Measurements from ENCODE around the gene SCGB1C1. TPM values are rescaled to one million over a fixed set of nuclear protein-coding genes. Genes with fewer than 3 reads are reported as not detected.

SCGB1C1 gene
- total RNA-seq, 1 experiment from 2014 or later: not detected

- Histone ChIP-seq H3K36me3 (peaks cover 86% of the 10 kb centered on the region), H3K4me3 (peak overlapping the region; percentile 87), H3K27ac (peak overlapping the region; percentile 90), H3K9me3 (replicated peaks) (no peaks in the 10 kb centered on the region), H3K27me3 (replicated peaks) (no peaks in the 10 kb centered on the region), H3K4me1 (replicated peaks) (peaks cover 32% of the 10 kb centered on the region)
- peak; percentile 76 to 78 for DNase-seq (ENCODE audit: low read depth in 1 of 2, low spot score in 2 of 2)
Observed at GRCh38 chr11:208181-208916, 15.5 kb downstream of the SCGB1C1 start.

DNA sequence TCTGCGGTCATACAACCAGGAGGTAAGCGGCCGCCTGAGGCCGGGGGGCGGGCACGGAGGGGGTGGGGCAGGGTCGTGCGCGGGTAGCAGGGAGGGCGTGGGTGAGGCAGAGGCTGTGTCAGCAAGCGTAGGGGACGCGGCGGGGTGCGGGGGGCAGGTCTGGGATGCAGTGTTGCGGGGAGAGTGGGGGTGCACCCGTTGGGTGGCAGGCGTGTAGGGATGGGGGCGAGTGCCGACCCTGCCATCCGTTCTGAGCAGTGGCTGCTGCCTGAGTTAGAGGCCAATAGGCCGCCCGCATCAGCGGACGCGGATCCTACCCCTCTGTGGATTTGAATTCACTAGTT lies 16.0 kb downstream of the SCGB1C1 start:
- Histone ChIP-seq H3K4me3 (peak overlapping the region; percentile 87), H3K27me3 (replicated peaks) (no peaks in the 10 kb centered on the region), H3K36me3 (peaks cover 86% of the 10 kb centered on the region), H3K4me1 (replicated peaks) (peaks cover 32% of the 10 kb centered on the region), H3K27ac (peak overlapping the region; percentile 90), H3K9me3 (replicated peaks) (no peaks in the 10 kb centered on the region)
- DNase-seq (ENCODE audit: low read depth in 1 of 2, low spot score in 2 of 2): no peak

DNA sequence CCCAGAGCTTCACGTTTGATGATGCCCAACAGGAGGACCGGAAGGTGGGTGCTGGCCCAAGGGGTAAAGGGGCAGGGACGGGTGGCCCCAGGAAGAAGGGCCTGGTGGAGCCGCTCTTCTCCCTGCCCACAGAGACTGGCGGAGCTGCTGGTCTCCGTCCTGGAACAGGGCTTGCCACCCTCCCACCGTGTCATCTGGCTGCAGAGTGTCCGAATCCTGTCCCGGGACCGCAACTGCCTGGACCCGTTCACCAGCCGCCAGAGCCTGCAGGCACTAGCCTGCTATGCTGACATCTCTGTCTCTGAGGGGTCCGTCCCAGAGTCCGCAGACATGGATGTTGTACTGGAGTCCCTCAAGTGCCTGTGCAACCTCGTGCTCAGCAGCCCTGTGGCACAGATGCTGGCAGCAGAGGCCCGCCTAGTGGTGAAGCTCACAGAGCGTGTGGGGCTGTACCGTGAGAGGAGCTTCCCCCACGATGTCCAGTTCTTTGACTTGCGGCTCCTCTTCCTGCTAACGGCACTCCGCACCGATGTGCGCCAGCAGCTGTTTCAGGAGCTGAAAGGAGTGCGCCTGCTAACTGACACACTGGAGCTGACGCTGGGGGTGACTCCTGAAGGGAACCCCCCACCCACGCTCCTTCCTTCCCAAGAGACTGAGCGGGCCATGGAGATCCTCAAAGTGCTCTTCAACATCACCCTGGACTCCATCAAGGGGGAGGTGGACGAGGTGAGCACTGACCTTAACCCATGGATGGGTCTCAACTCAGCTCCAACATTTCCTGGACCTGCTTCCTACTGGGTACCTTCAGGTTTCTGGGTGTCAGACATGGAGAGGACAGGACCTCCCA lies 16.6 kb downstream of the SCGB1C1 start:
- DNase-seq (ENCODE audit: low read depth in 1 of 2, low spot score in 2 of 2): peak in 1 of 2 experiments; percentile 35
- peaks cover 86% of the 10 kb centered on the region for H3K36me3 ChIP-seq
- H3K27ac ChIP-seq: peak overlapping the region; percentile 90

DNA sequence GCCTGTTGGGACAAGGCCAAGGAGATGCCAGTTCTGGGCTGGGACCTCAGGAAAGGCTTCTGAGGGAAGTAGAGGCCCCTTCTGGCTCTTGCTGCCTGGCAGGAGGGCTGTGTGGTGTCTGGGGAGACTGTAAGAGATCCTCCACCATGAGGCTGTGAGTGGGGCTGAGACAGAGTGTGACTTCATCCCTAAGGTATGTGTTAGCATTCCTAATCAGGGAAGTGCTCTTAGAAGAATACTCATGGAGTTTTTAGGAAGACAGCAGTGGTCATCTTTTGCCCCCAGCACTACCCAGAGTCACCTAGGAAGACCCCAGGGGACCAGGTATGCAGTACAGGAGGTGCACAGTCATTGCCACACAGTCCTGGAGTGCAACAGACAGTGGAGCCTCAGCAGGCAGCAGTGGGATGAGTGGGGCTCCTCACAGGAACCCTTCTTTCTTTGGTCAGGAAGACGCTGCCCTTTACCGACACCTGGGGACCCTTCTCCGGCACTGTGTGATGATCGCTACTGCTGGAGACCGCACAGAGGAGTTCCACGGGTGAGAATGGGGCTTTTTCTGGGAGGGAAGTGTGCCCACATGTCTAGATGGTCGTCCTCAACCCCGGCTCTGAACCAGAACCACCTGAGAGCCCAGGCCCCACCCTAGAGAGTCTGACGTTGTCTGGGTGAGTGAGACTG lies 17.4 kb downstream of the SCGB1C1 start:
- H3K27ac ChIP-seq: peak overlapping the region; percentile 90
- H3K4me1 ChIP-seq (replicated peaks): peaks cover 32% of the 10 kb centered on the region
- H3K4me3 ChIP-seq: peak overlapping the region; percentile 87
- H3K36me3 ChIP-seq: peaks cover 86% of the 10 kb centered on the region
- H3K9me3 ChIP-seq (replicated peaks): no peaks in the 10 kb centered on the region
- H3K27me3 ChIP-seq (replicated peaks): no peaks in the 10 kb centered on the region
- DNase-seq (ENCODE audit: low read depth in 1 of 2, low spot score in 2 of 2): peak; percentile 80 to 82

More for the DNA sequence above, 16.6 kb downstream of the SCGB1C1 start:
- no peaks in the 10 kb centered on the region for H3K27me3 ChIP-seq (replicated peaks)
- H3K4me1 ChIP-seq (replicated peaks): peaks cover 32% of the 10 kb centered on the region
- H3K9me3 ChIP-seq (replicated peaks): no peaks in the 10 kb centered on the region
- H3K4me3 ChIP-seq: peak overlapping the region; percentile 87

GRCh38 chr11:210803-211180 lies 17.9 kb downstream of the SCGB1C1 start:
- Histone ChIP-seq H3K27me3 (replicated peaks) (no peaks in the 10 kb centered on the region), H3K27ac (peak overlapping the region; percentile 90), H3K4me3 (no peak overlapping the region), H3K36me3 (peaks cover 86% of the 10 kb centered on the region), H3K9me3 (replicated peaks) (no peaks in the 10 kb centered on the region), H3K4me1 (replicated peaks) (peaks cover 30% of the 10 kb centered on the region)
- no peak for DNase-seq (ENCODE audit: low read depth in 1 of 2, low spot score in 2 of 2)

GRCh38 chr11:211295-211694 lies 18.4 kb downstream of the SCGB1C1 start:
- no peak for DNase-seq (ENCODE audit: low read depth in 1 of 2, low spot score in 2 of 2)
- Histone ChIP-seq H3K27ac (no peak overlapping the region; the same call in 1 of the 2 replicates), H3K27me3 (replicated peaks) (no peaks in the 10 kb centered on the region), H3K9me3 (replicated peaks) (no peaks in the 10 kb centered on the region), H3K36me3 (peaks cover 86% of the 10 kb centered on the region), H3K4me1 (replicated peaks) (peaks cover 25% of the 10 kb centered on the region), H3K4me3 (no peak overlapping the region)

- Histone ChIP-seq H3K27me3 (replicated peaks) (no peaks in the 10 kb centered on the region), H3K36me3 (peaks cover 86% of the 10 kb centered on the region), H3K9me3 (replicated peaks) (no peaks in the 10 kb centered on the region), H3K4me1 (replicated peaks) (peaks cover 23% of the 10 kb centered on the region), H3K27ac (no peak overlapping the region), H3K4me3 (no peak overlapping the region)
- DNase-seq (ENCODE audit: low read depth in 1 of 2, low spot score in 2 of 2): peak in 1 of 2 experiments; percentile 13
Observed at GRCh38 chr11:211741-212140, 18.9 kb downstream of the SCGB1C1 start.

GRCh38 chr11:212150-213100 lies 19.5 kb downstream of the SCGB1C1 start:
- Histone ChIP-seq H3K27ac (no peak overlapping the region), H3K4me1 (replicated peaks) (peaks cover 23% of the 10 kb centered on the region), H3K27me3 (replicated peaks) (no peaks in the 10 kb centered on the region), H3K4me3 (no peak overlapping the region), H3K9me3 (replicated peaks) (no peaks in the 10 kb centered on the region), H3K36me3 (peaks cover 83% of the 10 kb centered on the region)
- DNase-seq (ENCODE audit: low read depth in 1 of 2, low spot score in 2 of 2): no peak

DNA sequence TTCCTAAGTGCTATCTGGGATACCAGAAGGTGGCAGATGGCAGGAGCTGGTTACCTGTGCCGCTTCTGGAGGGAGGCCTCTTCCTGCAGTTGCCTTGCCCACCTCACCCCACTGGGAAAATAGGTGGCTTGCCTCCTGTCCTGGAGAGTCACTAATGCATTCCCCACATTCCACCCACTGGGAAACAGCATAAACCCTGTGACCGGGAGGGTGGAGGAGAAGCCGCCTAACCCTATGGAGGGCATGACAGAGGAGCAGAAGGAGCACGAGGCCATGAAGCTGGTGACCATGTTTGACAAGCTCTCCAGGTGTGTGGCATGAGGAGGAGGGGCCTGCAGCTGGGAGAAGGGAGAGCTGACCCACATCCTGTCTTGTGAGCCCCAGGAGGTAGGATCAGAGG lies 20.2 kb downstream of the SCGB1C1 start:
- Histone ChIP-seq H3K4me3 (no peak overlapping the region), H3K36me3 (peaks cover 80% of the 10 kb centered on the region), H3K4me1 (replicated peaks) (peaks cover 23% of the 10 kb centered on the region), H3K27me3 (replicated peaks) (no peaks in the 10 kb centered on the region), H3K27ac (no peak overlapping the region), H3K9me3 (replicated peaks) (no peaks in the 10 kb centered on the region)
- no peak for DNase-seq (ENCODE audit: low read depth in 1 of 2, low spot score in 2 of 2)

DNA sequence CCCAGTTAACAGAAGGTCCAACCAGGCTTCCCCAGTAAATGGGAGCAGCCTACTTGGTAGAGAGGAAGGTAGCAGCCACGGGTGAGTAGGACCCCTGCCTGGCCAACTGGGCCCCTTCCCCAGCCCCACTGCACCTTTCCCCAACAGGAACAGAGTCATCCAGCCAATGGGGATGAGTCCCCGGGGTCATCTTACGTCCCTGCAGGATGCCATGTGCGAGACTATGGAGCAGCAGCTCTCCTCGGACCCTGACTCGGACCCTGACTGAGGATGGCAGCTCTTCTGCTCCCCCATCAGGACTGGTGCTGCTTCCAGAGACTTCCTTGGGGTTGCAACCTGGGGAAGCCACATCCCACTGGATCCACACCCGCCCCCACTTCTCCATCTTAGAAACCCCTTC lies 21.2 kb downstream of the SCGB1C1 start:
- DNase-seq (ENCODE audit: low read depth in 1 of 2, low spot score in 2 of 2): no peak
- Histone ChIP-seq H3K27ac (no peak overlapping the region), H3K4me3 (no peak overlapping the region), H3K27me3 (replicated peaks) (no peaks in the 10 kb centered on the region), H3K9me3 (replicated peaks) (no peaks in the 10 kb centered on the region), H3K4me1 (replicated peaks) (peaks cover 22% of the 10 kb centered on the region), H3K36me3 (peaks cover 78% of the 10 kb centered on the region)

DNA sequence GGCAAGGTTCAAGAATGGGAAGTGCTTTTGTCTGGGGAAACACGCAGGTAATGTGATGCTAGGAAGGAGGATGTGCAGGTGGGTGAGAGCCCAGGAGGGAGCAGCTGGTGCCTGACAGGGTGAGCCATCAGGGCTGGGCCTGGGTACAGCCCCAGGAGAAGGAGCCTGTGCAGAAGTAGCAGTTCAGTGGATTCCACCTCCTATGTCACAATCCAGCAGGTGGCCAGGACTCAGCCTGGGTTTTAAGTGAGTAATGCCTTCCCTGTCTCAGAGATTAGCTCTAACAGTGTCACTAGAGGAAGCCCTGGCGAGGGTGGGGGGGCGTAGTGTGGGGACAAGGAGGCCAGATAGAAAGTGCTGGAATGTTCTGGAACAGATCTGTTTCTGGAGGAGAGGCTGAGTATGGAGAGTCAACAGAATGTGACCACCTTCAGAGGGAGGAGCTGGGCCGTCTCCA lies 22.7 kb downstream of the SCGB1C1 start:
- DNase-seq (ENCODE audit: low read depth in 1 of 2, low spot score in 2 of 2): no peak

GRCh38 chr11:216081-216974 lies 23.4 kb downstream of the SCGB1C1 start:
- H3K9me3 ChIP-seq (replicated peaks): no peaks in the 10 kb centered on the region
- no peaks in the 10 kb centered on the region for H3K27me3 ChIP-seq (replicated peaks)
- H3K27ac ChIP-seq: no peak overlapping the region
- DNase-seq (ENCODE audit: low read depth in 1 of 2, low spot score in 2 of 2): no peak
- peaks cover 55% of the 10 kb centered on the region for H3K36me3 ChIP-seq
- H3K4me3 ChIP-seq: no peak overlapping the region
- H3K4me1 ChIP-seq (replicated peaks): no peaks in the 10 kb centered on the region; the same call in 1 of the 2 replicates

More for the DNA sequence above, 22.7 kb downstream of the SCGB1C1 start:
- no peak overlapping the region for H3K4me3 ChIP-seq
- H3K9me3 ChIP-seq (replicated peaks): no peaks in the 10 kb centered on the region
- H3K4me1 ChIP-seq (replicated peaks): peaks cover 7% of the 10 kb centered on the region
- peaks cover 62% of the 10 kb centered on the region for H3K36me3 ChIP-seq
- H3K27me3 ChIP-seq (replicated peaks): no peaks in the 10 kb centered on the region
- H3K27ac ChIP-seq: no peak overlapping the region

Measured in SJSA1 (cell line).